Measurements from ENCODE around the gene GATB. TPM values are rescaled to one million over a fixed set of nuclear protein-coding genes. Genes with fewer than 3 reads are reported as not detected.

GATB gene
- total RNA-seq, 1 donor from 2014 or later, result 11.1 TPM

GRCh38 chr4:151643564-151643963, 117.2 kb downstream of the GATB start:
- TF ChIP-seq CTCF (IDR thresholded peaks at IDR 0.05; ENCODE audit: insufficient read depth, low read length, severe bottlenecking), result no peak
- no peak overlapping the region for H3K4me3 ChIP-seq (ENCODE audit: low read depth, low read length)
- FAIRE-seq (no peak), DNase-seq (ENCODE audit: low read depth) (no peak)
- H3K36me3 ChIP-seq (ENCODE audit: control insufficient read depth, insufficient read depth, low read length), result peaks cover 5% of the 10 kb centered on the region
- H3K27me3 ChIP-seq (ENCODE audit: control insufficient read depth, insufficient read depth, low read length), result no peaks in the 10 kb centered on the region

- Histone ChIP-seq H3K4me3 (ENCODE audit: low read depth, low read length) (no peak overlapping the region), H3K36me3 (ENCODE audit: control insufficient read depth, insufficient read depth, low read length) (peaks cover 2% of the 10 kb centered on the region), H3K27me3 (ENCODE audit: control insufficient read depth, insufficient read depth, low read length) (no peaks in the 10 kb centered on the region)
- no peak for TF ChIP-seq CTCF (IDR thresholded peaks at IDR 0.05; ENCODE audit: insufficient read depth, low read length, severe bottlenecking)
- no peak for FAIRE-seq
- no peak for DNase-seq (ENCODE audit: low read depth)
These were observed 118.8 kb downstream of the GATB start for GRCh38 chr4:151641983-151642382.

GRCh38 chr4:151641167-151641566, 119.6 kb downstream of the GATB start:
- no peaks in the 10 kb centered on the region for H3K27me3 ChIP-seq (ENCODE audit: control insufficient read depth, insufficient read depth, low read length)
- no peak overlapping the region for H3K4me3 ChIP-seq (ENCODE audit: low read depth, low read length)
- DNase-seq (ENCODE audit: low read depth) (peak; percentile 82), FAIRE-seq (no peak)
- TF ChIP-seq CTCF (IDR thresholded peaks at IDR 0.05; ENCODE audit: insufficient read depth, low read length, severe bottlenecking), result no peak
- no peaks in the 10 kb centered on the region for H3K36me3 ChIP-seq (ENCODE audit: control insufficient read depth, insufficient read depth, low read length)

- H3K36me3 ChIP-seq (ENCODE audit: control insufficient read depth, insufficient read depth, low read length), result no peaks in the 10 kb centered on the region
- no peak for FAIRE-seq
- DNase-seq (ENCODE audit: low read depth), result no peak
- H3K4me3 ChIP-seq (ENCODE audit: low read depth, low read length), result no peak overlapping the region
- no peak for TF ChIP-seq CTCF (IDR thresholded peaks at IDR 0.05; ENCODE audit: insufficient read depth, low read length, severe bottlenecking)
- H3K27me3 ChIP-seq (ENCODE audit: control insufficient read depth, insufficient read depth, low read length), result no peaks in the 10 kb centered on the region
These were observed 120.4 kb downstream of the GATB start for GRCh38 chr4:151640381-151640780.

- FAIRE-seq (no peak), DNase-seq (ENCODE audit: low read depth) (no peak)
- Histone ChIP-seq H3K36me3 (ENCODE audit: control insufficient read depth, insufficient read depth, low read length) (no peaks in the 10 kb centered on the region), H3K27me3 (ENCODE audit: control insufficient read depth, insufficient read depth, low read length) (no peaks in the 10 kb centered on the region), H3K4me3 (ENCODE audit: low read depth, low read length) (no peak overlapping the region)
- no peak for TF ChIP-seq CTCF (IDR thresholded peaks at IDR 0.05; ENCODE audit: insufficient read depth, low read length, severe bottlenecking)
These were observed 122.4 kb downstream of the GATB start for GRCh38 chr4:151638295-151638858.

GRCh38 chr4:151631349-151631748, 129.5 kb downstream of the GATB start:
- H3K27me3 ChIP-seq (ENCODE audit: control insufficient read depth, insufficient read depth, low read length), result no peaks in the 10 kb centered on the region
- no peak overlapping the region for H3K4me3 ChIP-seq (ENCODE audit: low read depth, low read length)
- FAIRE-seq, result no peak
- no peak for TF ChIP-seq CTCF (IDR thresholded peaks at IDR 0.05; ENCODE audit: insufficient read depth, low read length, severe bottlenecking)
- no peak for DNase-seq (ENCODE audit: low read depth)
- peaks cover 4% of the 10 kb centered on the region for H3K36me3 ChIP-seq (ENCODE audit: control insufficient read depth, insufficient read depth, low read length)
